Measurements from ENCODE around the gene PCGF6. TPM values are rescaled to one million over a fixed set of nuclear protein-coding genes. Genes with fewer than 3 reads are reported as not detected.
A peak's percentile ranks its signal among the peaks of the same experiment; 100 is the strongest.
"Not testable (repeated sequence)": the region's sequence is repeated elsewhere in the genome, so short reads cannot be mapped to it uniquely, and the experiment has no call there.

Gene PCGF6
- total RNA-seq, 2 experiments from 2014 or later = 1.6 to 1.8 TPM

GRCh38 chr10:103355906-103356599 lies 5.1 kb upstream of the PCGF6 start:
- H3K9me3 ChIP-seq (ENCODE audit: control insufficient read depth in 1 of 2, insufficient read depth in 1 of 2, low read length in 2 of 2) = no peaks in the 10 kb centered on the region
- no peaks in the 10 kb centered on the region for H3K9me3 Mint-ChIP-seq
- ChIA-PET CTCF (no interaction called here), POLR2A (no interaction called here)
- ATAC-seq (ENCODE audit: poor library complexity) = no peak
- TF ChIP-seq, protein P1, sequence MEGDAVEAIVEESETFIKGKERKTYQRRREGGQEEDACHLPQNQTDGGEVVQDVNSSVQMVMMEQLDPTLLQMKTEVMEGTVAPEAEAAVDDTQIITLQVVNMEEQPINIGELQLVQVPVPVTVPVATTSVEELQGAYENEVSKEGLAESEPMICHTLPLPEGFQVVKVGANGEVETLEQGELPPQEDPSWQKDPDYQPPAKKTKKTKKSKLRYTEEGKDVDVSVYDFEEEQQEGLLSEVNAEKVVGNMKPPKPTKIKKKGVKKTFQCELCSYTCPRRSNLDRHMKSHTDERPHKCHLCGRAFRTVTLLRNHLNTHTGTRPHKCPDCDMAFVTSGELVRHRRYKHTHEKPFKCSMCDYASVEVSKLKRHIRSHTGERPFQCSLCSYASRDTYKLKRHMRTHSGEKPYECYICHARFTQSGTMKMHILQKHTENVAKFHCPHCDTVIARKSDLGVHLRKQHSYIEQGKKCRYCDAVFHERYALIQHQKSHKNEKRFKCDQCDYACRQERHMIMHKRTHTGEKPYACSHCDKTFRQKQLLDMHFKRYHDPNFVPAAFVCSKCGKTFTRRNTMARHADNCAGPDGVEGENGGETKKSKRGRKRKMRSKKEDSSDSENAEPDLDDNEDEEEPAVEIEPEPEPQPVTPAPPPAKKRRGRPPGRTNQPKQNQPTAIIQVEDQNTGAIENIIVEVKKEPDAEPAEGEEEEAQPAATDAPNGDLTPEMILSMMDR (IDR thresholded peaks at IDR 0.05) = no peak
- H3K27ac Mint-ChIP-seq = no peak overlapping the region
- H3K4me1 Mint-ChIP-seq (ENCODE audit: low read depth) = peaks cover 4% of the 10 kb centered on the region
- no peak overlapping the region for H3K27ac ChIP-seq (ENCODE audit: low read depth in 1 of 2, low read length in 2 of 2)
- H3K27me3 Mint-ChIP-seq = no peaks in the 10 kb centered on the region
- intact Hi-C loops (cut with DNase I, micrococcal nuclease) = no loop called here
- H3K27me3 ChIP-seq (ENCODE audit: control insufficient read depth in 1 of 2, insufficient read depth in 2 of 2, low read length in 2 of 2) = no peaks in the 10 kb centered on the region
- H3K4me1 ChIP-seq (ENCODE audit: insufficient read depth, low read length) = peaks cover 7% of the 10 kb centered on the region
- H3K4me3 Mint-ChIP-seq = no peak overlapping the region
- H3K36me3 Mint-ChIP-seq (ENCODE audit: low read depth) = peaks cover 3% of the 10 kb centered on the region
- no peaks in the 10 kb centered on the region for H3K36me3 ChIP-seq (ENCODE audit: insufficient read depth, low read length)
- no peak for DNase-seq
- H3K4me3 ChIP-seq (ENCODE audit: low read length) = no peak overlapping the region

DNA sequence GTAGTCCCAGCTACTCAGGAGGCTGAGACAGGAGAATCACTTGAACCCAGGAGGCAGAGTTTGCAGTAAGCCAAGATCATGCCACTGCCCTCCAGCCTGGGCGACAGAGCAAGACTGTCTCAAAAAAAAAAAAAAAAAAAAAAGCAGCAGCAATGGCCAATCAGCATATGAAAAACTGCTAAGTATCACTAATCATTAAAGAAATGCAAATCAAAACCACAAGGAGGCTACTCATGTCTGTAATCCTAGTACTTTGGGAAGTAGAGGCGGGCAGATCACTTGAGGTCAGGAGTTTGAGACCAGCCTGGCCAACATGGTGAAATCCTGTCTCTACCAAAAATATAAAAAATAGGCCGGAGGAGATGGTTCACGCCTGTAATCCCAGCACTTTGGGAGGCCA lies 3.6 kb upstream of the PCGF6 start:
- CTCF ChIA-PET; H3K27ac ChIP-seq (ENCODE audit: low read depth in 1 of 2, low read length in 2 of 2); ATAC-seq (ENCODE audit: poor library complexity); H3K27me3 ChIP-seq (ENCODE audit: control insufficient read depth in 1 of 2, insufficient read depth in 2 of 2, low read length in 2 of 2); H3K27ac Mint-ChIP-seq; H3K4me1 Mint-ChIP-seq (ENCODE audit: low read depth); H3K36me3 ChIP-seq (ENCODE audit: insufficient read depth, low read length); H3K4me3 Mint-ChIP-seq; DNase-seq; H3K4me3 ChIP-seq (ENCODE audit: low read length); POLR2A ChIA-PET; H3K27me3 Mint-ChIP-seq; H3K9me3 ChIP-seq (ENCODE audit: control insufficient read depth in 1 of 2, insufficient read depth in 1 of 2, low read length in 2 of 2); H3K36me3 Mint-ChIP-seq (ENCODE audit: low read depth); H3K9me3 Mint-ChIP-seq; intact Hi-C loops (cut with DNase I, micrococcal nuclease): not testable (repeated sequence)
- H3K4me1 ChIP-seq (ENCODE audit: insufficient read depth, low read length) = peaks cover 15% of the 10 kb centered on the region

DNA sequence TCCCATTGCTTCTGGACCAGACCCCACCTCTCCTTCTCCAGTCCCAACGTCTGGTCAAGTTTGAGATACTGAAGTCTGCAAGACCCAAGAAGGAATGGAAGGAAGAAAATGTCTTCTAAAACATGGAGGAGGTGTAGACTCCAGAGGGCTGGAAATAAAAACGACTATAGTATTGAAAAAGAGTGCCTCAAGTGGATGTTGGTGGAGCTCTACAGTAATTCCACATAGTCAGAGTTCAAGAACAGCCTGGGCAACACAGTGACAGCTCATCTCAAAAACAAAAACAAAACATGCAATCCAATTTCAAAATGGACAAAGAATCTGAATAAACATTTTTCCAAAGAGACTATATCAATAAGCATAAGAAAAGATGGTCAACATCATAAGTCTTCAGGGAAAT lies 2.3 kb upstream of the PCGF6 start:
- no peak overlapping the region for H3K27ac ChIP-seq (ENCODE audit: low read depth in 1 of 2, low read length in 2 of 2)
- no peaks in the 10 kb centered on the region for H3K9me3 ChIP-seq (ENCODE audit: control insufficient read depth in 1 of 2, insufficient read depth in 1 of 2, low read length in 2 of 2)
- Mint-ChIP-seq H3K9me3 (no peaks in the 10 kb centered on the region), H3K4me3 (peak overlapping the region; percentile 54), H3K27me3 (no peaks in the 10 kb centered on the region), H3K27ac (no peak overlapping the region), H3K36me3 (ENCODE audit: low read depth) (peaks cover 10% of the 10 kb centered on the region), H3K4me1 (ENCODE audit: low read depth) (peaks cover 11% of the 10 kb centered on the region)
- H3K27me3 ChIP-seq (ENCODE audit: control insufficient read depth in 1 of 2, insufficient read depth in 2 of 2, low read length in 2 of 2) = no peaks in the 10 kb centered on the region
- no peak for DNase-seq
- CTCF ChIA-PET = no interaction called here
- intact Hi-C loops (cut with DNase I, micrococcal nuclease) = no loop called here
- no peak overlapping the region for H3K4me3 ChIP-seq (ENCODE audit: low read length)
- ATAC-seq (ENCODE audit: poor library complexity) = no peak
- peaks cover 4% of the 10 kb centered on the region for H3K36me3 ChIP-seq (ENCODE audit: insufficient read depth, low read length)
- TF ChIP-seq, protein P1 (IDR thresholded peaks at IDR 0.05) = no peak
- H3K4me1 ChIP-seq (ENCODE audit: insufficient read depth, low read length) = peaks cover 22% of the 10 kb centered on the region
- POLR2A ChIA-PET = interaction anchor here (1.0 kb wide), 1 partner anchor 15 kb away, joined by 3 read pairs; no protein-coding TSS in a partner anchor

GRCh38 chr10:103350175-103350516 lies 794 bp downstream of the PCGF6 start:
- Mint-ChIP-seq H3K4me3 (peak overlapping the region; percentile 86), H3K27ac (peak overlapping the region; percentile 61), H3K27me3 (no peaks in the 10 kb centered on the region), H3K9me3 (no peaks in the 10 kb centered on the region), H3K36me3 (ENCODE audit: low read depth) (peaks cover 29% of the 10 kb centered on the region), H3K4me1 (ENCODE audit: low read depth) (peaks cover 11% of the 10 kb centered on the region)
- ChIA-PET POLR2A (interaction anchor here (1.0 to 3.9 kb wide), 4 partner anchors 18 to 432 kb away, joined by 3 to 28 read pairs (median 5); partner anchors contain the start of genes ATP5MK, CNNM2, PDCD11 and TAF5), CTCF (no interaction called here)
- H3K4me3 ChIP-seq (ENCODE audit: low read length) = peak overlapping the region; percentile 77
- intact Hi-C loops (cut with DNase I, micrococcal nuclease) = loop anchor here in 1 of 2 experiments (2.0 kb wide), 1 partner anchor 17 kb away; the partner anchor contains the start of gene TAF5
- DNase-seq (no peak), ATAC-seq (ENCODE audit: poor library complexity) (no peak)
- H3K27ac ChIP-seq (ENCODE audit: low read depth in 1 of 2, low read length in 2 of 2) = no peak overlapping the region
- TF ChIP-seq, protein P1 (IDR thresholded peaks at IDR 0.05) = no peak
- peaks cover 22% of the 10 kb centered on the region for H3K4me1 ChIP-seq (ENCODE audit: insufficient read depth, low read length)
- H3K36me3 ChIP-seq (ENCODE audit: insufficient read depth, low read length) = peaks cover 17% of the 10 kb centered on the region
- H3K9me3 ChIP-seq (ENCODE audit: control insufficient read depth in 1 of 2, insufficient read depth in 1 of 2, low read length in 2 of 2) = no peaks in the 10 kb centered on the region
- no peaks in the 10 kb centered on the region for H3K27me3 ChIP-seq (ENCODE audit: control insufficient read depth in 1 of 2, insufficient read depth in 2 of 2, low read length in 2 of 2)
